KBM-7 (cell line): ENCODE data around the gene PICK1.
A peak's percentile ranks its signal among the peaks of the same experiment; 100 is the strongest.

Source experiments
- DNase-seq: peaks from one replicate; pipeline ENCODE4 v3.0.0-alpha.2; 2015
- in situ Hi-C: fragments of 300-500 bp; cut with MboI; formaldehyde crosslinking; loops from 2 replicates; pipeline ENCODE4 v1.14.3; 2020; ENCODE audit warnings: low sequenced_read_pairs, low pct_unique_long_range_greater_than_20kb, mixed read lengths

The PICK1 gene

DNA sequence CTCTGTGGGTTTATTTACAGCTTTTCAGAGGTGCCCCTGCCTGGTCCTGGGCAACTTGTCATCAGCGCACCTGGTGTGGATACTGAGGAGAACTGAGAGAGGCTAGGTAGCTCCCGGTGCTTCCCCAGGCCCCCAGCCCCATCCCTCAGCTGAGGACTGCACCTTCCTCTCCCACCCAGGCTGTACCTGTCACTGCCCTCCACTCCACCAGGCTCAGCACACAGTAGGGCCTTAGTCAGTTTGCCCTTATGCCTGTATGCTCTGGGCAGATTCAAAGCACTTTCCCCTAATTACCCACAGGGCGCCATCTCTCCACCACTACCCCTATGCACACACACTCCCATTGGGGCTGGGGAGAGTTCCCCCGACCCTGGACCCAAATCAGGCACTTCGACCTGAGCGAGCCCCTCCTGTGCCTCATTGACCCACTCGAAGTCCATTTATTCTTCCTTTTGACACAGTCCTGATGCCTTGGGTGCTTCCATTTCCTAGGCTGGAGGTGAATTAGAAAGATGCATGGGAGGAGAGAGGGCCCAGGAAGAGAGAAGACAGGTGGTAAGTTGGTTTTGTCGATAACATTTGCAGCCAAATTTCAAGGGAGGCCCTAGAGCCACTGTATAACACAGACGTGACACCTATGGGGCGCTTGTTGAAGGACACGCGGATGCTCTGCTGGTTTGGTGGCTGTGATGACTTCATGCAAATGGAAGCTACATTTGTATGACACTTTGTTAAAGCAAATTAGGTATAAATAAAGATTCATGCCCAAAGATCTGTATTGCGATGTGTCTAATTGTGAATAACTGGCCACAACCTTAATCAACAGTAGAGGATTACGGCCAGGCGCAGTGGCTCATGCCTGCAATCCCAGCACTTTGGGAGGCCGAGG, 13.8 kb upstream of the PICK1 start:
- in situ Hi-C loops, result no loop called here
- DNase-seq, result no peak

DNA sequence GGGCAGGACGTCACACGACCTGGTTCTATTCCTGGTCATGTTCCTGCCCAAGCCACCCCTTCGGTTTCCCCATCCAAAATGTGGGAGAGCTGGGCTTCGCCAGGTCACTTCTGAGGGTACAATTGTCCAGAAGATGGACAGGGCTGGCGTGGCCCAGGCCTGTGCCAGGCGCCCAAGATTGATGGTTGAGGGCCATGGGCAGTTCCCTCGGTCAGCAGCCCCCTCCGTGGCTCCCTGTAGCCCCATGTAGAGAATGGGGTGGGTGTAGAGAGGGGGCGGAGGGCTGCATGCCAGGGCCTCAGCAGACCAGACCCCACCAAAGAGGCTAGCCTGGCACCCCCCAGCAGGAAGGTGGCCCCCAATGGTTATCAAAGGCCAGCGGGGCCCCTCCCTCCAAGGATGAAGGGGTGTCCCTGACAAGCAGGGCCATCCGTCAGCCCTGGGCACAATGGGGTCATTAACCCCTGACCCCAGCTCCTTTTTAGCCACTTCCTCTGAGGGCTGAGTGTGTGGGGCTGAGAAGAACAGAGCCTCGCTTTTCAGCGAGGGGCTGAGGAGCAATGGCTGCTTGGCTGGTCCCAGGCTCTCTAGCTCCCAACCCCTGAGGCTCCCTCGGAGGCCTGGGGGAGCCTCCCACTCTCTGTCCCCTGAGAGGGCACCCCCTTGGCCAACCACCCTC, 11.0 kb upstream of the PICK1 start:
- no peak for DNase-seq
- in situ Hi-C loops, result no loop called here

DNA sequence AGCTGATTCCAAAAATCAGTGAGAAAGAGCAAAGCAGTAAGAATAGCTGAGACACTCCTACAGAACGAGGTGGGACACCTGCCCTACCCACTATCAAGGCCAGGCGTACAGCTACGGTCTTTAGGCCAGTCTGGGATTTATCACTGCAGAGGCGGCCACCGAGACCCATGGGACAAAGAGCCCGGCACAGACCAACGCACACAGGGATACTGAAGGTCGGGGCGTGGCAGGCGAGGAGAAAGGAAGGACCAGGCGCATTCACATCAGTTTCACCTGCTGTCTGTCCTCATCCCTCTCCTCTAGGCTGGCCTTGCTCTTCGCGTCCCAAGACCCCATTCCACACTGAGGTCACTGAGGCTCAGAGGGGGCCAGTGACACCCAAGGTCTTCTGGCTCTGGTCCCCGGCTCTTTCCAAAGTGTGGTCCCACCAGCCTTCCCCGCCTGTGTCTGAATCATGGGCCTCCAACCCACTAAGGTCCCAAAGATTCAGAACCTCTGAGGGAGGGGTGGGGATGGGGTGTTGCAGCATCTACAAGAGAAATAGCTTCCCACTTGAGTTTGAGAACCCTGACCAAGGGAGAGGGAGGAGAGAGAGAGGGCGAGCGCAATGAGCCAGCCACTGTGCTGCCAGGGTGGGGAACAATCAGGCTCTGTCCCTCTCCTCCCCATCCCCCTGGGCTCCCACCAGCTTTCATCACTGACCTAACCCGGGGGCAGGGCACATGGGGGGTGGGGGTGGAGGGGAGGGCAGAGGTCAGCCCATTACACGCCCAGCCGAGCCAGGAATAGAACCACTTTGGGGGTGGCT, 7.2 kb upstream of the PICK1 start:
- DNase-seq, result no peak
- in situ Hi-C loops, result no loop called here

DNA sequence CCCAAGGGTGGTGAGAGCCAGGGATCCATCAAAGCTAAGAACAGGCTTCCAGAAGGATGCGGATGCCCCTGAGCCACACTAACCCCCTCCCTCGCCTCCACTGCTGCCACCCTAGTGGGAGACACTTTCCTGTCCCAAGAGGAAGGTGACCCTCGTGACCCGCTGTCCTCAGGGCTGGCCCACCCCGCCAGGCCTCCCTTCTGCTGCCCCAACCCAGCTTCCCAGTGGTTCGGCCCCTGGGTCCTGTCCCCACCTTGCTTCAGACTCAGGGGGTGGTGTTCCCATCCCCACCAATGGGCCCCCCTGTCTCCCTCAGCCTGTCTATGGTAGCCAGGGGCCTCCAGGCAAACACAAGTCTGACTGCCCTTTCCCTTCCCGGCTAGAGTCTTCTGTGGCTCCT, 6.5 kb upstream of the PICK1 start:
- in situ Hi-C loops, result no loop called here
- DNase-seq, result no peak

DNA sequence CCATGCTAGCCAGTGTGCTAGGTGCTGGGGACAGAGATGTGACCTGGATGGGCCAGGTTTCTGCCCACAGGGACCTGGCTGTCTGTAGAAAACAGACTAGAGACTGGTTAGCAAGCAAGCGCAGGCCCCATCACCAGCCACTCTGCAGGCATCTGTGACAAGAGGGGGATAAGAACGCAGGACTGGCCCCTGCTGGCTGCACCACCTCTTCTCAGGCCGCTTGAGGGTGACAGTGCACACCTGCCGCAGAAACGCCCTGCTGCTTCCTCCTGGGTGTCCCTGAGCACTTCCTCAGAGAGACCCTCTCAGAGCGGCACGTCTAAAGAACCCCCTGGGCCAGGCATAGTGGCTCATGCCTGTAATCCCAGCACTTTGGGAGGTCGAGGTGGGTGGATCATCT, 5.9 kb upstream of the PICK1 start:
- no peak for DNase-seq
- in situ Hi-C loops, result no loop called here

DNA sequence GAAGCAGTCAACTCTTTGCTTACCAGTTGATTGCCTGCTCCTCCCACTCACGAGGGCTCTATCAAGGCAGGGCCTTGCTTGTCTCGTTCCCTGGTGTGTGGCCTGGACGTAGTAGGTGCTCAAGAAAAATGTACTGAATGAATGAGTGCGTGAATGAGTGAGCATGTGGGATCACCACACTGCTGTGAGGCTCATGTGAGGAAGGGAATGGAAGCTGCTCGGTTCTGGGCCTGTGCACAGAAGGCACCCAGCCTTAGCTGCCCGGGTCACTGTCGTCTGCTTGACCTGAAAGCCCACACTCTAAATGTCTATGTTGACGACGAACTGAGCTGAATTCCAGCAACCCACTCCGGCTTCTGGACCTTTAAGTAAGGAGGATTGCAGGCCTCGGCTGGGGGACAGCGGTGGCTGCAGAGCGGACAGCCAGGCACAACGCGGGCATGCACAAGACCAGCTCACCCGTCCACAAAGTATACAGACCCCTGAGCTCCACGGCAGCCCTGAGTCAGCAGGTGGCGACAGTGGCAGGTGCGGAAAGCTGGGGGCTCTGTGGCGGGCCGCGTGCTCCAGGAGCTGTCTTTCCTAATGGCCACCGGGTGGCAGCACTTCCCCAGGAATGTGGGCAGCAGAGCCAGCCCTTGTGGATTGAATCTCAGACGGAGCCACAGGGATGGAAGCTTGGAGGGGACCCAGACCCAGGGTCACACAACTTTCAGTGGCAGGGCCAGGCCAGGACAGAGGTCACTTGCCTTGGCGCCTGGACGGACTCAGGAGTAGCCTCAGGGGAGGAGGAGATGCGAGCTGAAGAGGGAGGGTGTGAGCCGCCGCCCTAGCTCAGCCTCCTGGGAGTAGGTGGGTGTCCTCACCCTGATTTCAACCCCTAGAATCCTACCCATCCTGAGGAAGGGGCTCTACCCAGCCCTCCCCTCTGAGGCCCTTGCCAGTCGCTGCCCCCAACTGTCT, 5.0 kb upstream of the PICK1 start:
- in situ Hi-C loops, result no loop called here

DNA sequence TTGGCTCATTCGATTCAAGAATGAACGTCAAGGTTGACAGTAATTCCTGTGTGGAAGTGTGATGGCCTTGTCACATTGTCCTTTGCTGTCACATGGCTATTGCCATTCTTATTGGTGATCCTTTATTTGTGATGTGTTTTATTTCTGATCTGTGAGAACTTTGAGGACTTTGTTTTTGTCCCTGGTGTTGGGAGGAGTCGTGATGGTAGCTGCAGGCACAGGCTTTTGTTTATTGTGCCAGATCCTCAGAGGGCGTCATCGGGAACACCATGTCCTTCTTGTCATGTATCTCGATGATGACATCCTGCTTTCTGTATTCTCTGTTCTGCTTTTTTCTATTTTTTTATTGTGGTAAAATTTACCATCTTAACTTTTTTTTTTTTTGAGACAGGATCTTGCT, 5.6 kb downstream of the PICK1 start:
- in situ Hi-C loops, result no loop called here
- DNase-seq, result no peak

More for the DNA sequence above, 5.0 kb upstream of the PICK1 start:
- DNase-seq, result peak; percentile 86

DNA sequence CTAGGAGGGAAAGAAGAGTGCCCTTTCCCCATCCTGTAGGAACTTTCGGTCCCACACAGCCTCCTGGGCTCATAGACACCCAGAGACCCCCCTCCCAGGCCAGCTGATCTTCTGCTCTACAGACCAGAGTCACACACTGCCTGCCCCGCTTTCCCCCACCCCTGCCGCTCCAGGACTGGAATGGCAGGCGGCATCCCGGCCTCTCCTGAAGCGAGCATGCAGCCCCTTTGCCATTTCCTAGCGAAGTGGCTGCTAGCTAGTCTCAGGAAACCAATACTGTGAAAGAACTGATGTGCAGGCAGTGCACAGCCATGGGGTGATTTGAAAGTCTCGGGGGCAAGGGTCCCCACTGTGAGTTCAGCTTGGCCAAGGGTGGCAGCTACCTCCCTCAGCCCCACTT, 8.3 kb downstream of the PICK1 start:
- no peak for DNase-seq
- in situ Hi-C loops, result no loop called here

DNA sequence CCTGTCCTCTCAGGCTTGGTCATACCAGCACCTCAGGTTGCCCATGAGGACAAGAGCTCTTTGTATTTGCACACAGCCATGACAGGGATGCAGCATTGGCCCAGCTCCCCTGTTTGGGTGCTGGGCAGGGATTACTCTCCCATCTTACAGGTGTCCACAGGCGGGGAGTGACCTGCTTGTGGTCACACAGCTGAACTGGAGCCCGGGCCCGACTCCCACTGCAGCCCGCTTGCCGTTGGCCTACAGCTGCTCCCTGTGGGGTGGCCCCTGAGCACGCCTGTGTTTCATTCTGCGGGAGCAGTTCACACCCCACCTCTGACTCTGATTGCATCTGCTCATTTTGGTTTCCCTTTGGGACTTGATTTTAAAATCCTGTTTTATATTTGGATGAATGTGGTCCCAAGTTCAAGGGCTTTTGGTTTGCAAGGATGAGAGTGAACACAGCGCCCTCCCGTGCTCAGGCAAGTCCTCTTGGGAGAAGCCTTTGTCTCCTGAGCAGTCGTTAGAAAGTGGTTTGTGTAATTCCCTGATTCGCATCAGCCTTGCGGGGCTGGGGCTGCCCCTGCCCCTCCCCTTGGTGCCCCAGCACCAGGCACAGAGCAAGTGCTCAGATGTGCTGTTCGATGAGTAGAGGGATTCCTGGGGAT, 9.3 kb downstream of the PICK1 start:
- no peak for DNase-seq
- in situ Hi-C loops, result no loop called here

DNA sequence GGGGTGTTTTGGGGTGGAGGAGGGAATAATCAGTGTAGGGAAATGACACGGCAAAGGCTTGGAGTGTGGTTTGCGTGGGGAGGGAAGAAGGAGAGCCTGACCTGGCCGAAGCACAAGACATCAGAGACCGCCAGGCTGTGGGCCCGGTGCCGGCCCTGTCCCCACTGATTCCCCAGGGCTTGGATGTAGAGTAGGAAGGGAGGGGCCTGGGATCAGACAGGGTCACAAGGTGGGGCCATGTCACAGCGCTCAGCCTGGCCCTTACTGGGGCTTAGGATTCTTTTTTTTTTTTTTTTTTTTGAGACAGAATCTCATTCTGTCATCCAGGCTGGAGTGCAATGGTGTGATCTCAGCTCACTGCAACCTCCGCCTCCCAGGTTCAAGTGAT, 9.8 kb downstream of the PICK1 start:
- no peak for DNase-seq
- in situ Hi-C loops, result no loop called here

DNA sequence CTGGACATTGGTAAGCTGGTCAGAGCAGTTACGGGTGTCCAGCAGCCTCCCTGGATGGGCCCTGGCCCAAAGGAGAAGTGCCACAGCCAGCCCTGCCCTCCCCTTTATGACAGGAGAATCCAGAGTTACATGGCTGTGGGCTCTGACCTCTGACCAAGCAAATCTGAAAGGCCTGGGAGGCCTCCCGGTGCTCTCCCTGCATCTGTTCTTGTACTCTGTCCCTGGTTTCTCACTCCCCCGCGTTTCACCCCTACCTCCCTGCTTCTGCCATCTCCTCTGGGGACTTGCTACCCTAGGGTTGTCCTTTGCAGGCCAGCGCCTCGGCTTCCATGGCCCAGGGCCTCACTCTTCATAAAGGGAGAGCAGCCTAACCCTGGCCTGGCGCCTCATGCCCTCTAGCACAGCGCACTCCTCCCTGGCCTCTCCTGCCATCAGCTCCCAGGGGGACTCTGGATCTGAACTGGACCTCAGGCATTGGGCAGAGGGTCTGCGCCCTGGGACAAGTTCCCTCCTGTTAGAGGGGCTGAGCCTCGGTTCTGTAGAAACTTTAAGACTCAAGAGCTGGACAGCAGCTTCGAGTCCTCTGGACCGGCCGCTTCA, 10.7 kb downstream of the PICK1 start:
- in situ Hi-C loops, result no loop called here
- DNase-seq, result no peak

DNA sequence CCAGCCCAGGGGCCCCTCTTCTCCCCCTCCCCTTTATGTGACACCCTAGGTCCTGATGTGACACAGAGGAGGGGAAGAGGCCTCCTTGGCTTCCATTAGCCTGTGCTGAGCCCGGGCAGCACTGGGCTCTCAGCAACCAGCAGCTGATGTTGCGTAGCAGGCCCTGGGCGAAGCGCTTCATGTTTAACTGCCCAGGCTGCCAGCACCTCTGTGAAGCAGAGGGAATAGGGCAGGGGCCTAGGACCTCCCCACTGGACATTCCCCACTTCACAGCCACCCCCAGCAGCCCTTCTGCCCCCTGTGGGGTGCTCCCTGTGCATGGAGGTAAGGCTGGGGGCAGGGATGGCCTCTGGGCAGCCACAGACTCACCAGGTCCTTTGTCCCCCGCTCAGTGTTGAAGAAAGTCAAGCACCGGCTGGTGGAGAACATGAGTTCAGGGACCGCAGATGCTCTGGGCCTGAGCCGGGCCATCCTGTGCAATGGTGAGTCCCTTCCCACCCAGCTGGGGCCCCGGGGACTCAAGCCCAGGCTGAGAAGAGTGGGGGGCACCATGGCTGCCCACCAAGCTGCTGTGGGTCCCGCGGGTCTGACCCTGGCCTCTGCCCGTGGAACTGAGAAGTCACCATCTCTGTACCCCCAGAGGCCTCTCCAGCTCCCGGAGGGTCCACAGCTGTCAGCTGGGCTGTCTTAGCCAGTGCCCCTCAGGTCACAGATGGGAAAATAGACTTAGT, 11.6 kb downstream of the PICK1 start:
- in situ Hi-C loops, result no loop called here
- no peak for DNase-seq

DNA sequence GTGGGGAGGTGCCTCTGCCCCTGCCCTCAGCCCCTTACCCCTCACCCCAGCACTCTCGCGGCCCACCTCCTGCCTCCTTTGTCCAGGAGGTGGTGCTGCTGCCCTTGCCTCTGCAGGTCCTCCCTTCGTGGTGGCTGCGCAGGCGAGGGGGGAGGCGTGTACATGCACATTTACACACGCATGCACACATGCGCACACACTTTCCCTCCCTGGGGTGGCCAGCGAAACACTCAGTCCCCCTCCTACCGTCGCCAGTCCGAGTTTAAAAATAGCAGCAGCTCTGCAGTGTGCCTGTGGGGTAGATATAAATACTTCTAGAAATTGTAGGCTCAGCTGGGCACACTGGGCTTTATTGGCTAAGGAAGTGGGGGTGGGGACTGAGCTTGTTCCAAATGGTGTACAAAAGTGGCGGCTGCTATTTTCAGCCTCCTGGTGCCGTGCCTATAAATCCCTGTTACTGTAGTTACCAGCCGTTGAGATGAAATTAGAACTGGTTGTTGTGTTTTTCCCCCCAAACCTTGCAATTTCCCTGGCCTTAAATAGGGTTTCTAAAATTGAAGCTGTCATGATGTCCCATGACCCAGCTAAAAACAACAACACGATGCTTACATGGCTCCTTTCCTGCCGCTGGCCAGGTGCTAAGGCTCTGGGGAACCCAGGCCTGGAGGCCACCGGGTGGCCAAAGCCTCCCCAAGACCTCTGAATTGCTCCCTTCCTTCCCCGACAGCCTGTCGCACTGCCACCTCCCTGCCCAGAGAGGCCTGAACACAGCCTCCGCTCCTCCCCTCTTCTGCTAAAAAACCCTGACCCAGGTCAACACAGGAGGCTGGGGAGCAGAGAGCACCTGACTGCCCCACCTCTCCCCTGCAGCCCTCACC, 12.4 kb downstream of the PICK1 start:
- peak; percentile 38 for DNase-seq
- in situ Hi-C loops, result no loop called here

DNA sequence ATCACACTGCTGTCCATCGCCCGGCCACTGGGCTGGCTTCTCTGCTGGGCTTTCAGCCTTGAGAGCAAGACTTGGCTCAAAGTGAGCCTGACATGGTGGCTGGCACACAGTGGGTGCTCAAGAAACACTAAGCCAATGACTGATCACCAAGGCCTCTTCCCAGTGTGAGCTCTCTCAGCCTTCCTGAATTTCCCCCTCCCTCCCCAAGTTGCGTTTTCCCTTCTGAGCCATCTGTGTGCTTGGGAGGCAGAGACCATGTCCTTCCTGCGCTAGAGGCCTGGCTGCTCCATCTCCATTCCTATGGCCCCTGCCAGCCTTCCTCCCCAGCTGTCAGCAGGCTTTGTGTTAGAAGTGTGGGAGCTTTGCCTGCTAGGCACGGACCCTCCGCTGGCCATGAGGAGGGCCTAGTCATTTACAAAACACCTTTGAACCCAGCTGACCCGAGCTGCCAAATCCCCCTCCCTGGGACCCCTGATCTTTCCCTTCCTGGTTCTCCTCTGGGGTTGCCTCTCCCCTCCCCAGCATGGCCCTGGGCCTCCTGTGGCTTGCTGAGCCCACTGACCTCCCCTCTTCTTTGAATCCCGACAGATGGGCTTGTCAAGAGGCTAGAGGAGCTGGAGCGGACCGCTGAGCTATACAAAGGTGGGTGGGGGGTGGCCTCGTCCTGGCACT, 13.2 kb downstream of the PICK1 start:
- in situ Hi-C loops, result no loop called here
- no peak for DNase-seq

DNA sequence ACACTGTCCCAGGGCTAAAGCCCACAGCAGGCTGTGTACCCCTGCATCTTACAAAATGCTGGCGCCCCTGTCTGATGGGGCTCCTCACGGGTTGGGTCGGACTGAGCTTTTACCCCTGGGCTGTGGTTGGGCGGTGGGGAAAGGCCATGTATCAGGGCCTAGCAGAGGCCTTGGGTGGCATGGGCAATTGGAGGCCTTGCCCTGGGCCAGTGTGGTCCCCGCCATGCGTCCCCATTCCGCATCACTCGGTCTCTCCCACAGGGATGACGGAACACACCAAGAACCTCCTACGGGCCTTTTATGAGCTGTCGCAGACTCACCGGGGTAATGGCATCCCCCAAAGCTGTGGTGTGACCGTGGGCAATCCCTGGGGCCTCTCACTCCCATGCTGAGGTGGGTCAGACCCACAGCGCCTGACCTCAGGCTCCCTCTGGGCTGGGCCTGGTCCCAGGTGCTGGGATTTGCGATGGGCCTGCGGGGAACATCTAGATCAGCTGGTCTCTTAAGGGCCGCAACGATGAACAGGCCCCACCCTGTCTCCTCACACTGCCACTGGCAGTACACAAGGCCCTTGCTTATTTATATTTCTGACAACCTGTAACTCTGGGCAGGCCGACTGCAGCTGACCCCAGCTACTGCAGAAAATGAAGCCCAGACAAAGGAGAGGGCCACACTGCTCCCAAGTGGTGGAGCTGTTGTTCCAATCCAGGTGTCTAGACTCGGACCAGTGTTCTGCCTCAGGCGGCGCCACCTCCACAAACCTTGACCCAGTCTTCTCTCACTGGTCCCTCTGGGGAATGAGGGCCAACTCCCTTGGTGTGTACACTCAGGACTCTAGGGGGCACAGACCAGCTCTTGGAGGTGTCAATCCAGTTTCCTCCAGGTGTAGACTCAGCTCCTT, 14.5 kb downstream of the PICK1 start:
- DNase-seq, result no peak
- in situ Hi-C loops, result no loop called here
